CD8-positive, alpha-beta memory T cell (primary cell): ENCODE results near the gene OFD1. TPM values are rescaled to one million over a fixed set of nuclear protein-coding genes. Genes with fewer than 3 reads are reported as not detected.
"Not testable (repeated sequence)": the region's sequence is repeated elsewhere in the genome, so short reads cannot be mapped to it uniquely, and the experiment has no call there.

Experiments
- CTCF ChIA-PET: fragments of 350-600 bp; sonication (Branson Sonifier 250); formaldehyde crosslinking; loops from one replicate; lab custom pipeline; 2021; ENCODE audit warnings: antibody characterized with exemption; lab: Charles Lee
- POLR2A ChIA-PET: fragments of 350-600 bp; sonication (Branson Sonifier 250); formaldehyde crosslinking; loops from one replicate; lab custom pipeline; 2021; ENCODE audit warnings: antibody characterized with exemption; lab: Charles Lee
- DNase-seq, 5 donors: peaks; one replicate each; pipeline versions ENCODE4 v3.0.0 to v3.0.0-alpha.2; 2020 to 2022; ENCODE audit warnings: mixed read lengths in 1 of 5
- H3K27ac ChIP-seq: one replicate; pipeline ENCODE4 v1.7.0; 2013; ENCODE audit warnings: low read depth, mild to moderate bottlenecking, low read length, moderate library complexity
- H3K27me3 ChIP-seq: 2 replicates; pipeline ENCODE4 v1.7.0; 2013; ENCODE audit warnings: low read length, mild to moderate bottlenecking; ENCODE audit not compliant: insufficient read depth, poor library complexity, severe bottlenecking
- H3K36me3 ChIP-seq: 2 replicates; pipeline ENCODE4 v1.7.0; 2013; ENCODE audit warnings: mild to moderate bottlenecking, low read length, moderate library complexity; ENCODE audit not compliant: insufficient read depth
- H3K4me1 ChIP-seq: 2 replicates; pipeline ENCODE4 v1.7.0; 2013; ENCODE audit warnings: mild to moderate bottlenecking, low read length, moderate library complexity; ENCODE audit not compliant: insufficient read depth
- H3K4me3 ChIP-seq: 2 replicates; pipeline ENCODE4 v1.7.0; 2013; ENCODE audit warnings: mild to moderate bottlenecking, low read length
- H3K9me3 ChIP-seq: 2 replicates; pipeline ENCODE4 v1.7.0; 2013; ENCODE audit warnings: mild to moderate bottlenecking, low read length
- H3K27ac Mint-ChIP-seq, 8 donors: one replicate each; pipeline ENCODE4 v1.8.0; 2020 to 2021; ENCODE audit warnings: mixed read lengths in 8 of 8, mild to moderate bottlenecking in 6 of 8, inconsistent platforms in 3 of 8, moderate library complexity in 3 of 8
- H3K27me3 Mint-ChIP-seq, 2 donors: one replicate each; pipeline ENCODE4 v1.8.0; 2020 to 2021; ENCODE audit warnings: mixed read lengths in 2 of 2, mild to moderate bottlenecking in 1 of 2, moderate library complexity in 1 of 2
- H3K36me3 Mint-ChIP-seq, 3 donors: one replicate each; pipeline ENCODE4 v1.8.0; 2020 to 2021; ENCODE audit warnings: mixed read lengths in 3 of 3, inconsistent platforms in 1 of 3, mild to moderate bottlenecking in 1 of 3
- H3K4me1 Mint-ChIP-seq, 3 donors: one replicate each; pipeline ENCODE4 v1.8.0; 2020 to 2021; ENCODE audit warnings: mixed read lengths in 3 of 3, inconsistent platforms in 1 of 3, mild to moderate bottlenecking in 1 of 3
- H3K4me3 Mint-ChIP-seq, 7 donors: one replicate each; pipeline ENCODE4 v1.8.0; 2020 to 2021; ENCODE audit warnings: mixed read lengths in 7 of 7, mild to moderate bottlenecking in 6 of 7, moderate library complexity in 4 of 7, inconsistent platforms in 2 of 7
- H3K9me3 Mint-ChIP-seq, 5 donors: one replicate each; pipeline ENCODE4 v1.8.0; 2020 to 2022; ENCODE audit warnings: mixed read lengths in 5 of 5, mild to moderate bottlenecking in 3 of 5, moderate library complexity in 2 of 5, inconsistent platforms in 1 of 5
- polyA plus RNA-seq: library from polyadenylated mRNA; unstranded; fragments of 300-500 nt; fragmentation: Illumina TruSeq; gene quantifications from one replicate; pipeline ENCODE4 v1.2.3, GENCODE V29; 2021
- total RNA-seq, 2 experiments: library from RNA; stranded (reverse); gene quantifications; one replicate each; pipeline ENCODE4 v1.2.3, GENCODE V29; 2021

The OFD1 gene
- total and polyA plus RNA-seq, 3 experiments from 2014 or later, result 29.1 to 46.3 (median 30.4) TPM

DNA sequence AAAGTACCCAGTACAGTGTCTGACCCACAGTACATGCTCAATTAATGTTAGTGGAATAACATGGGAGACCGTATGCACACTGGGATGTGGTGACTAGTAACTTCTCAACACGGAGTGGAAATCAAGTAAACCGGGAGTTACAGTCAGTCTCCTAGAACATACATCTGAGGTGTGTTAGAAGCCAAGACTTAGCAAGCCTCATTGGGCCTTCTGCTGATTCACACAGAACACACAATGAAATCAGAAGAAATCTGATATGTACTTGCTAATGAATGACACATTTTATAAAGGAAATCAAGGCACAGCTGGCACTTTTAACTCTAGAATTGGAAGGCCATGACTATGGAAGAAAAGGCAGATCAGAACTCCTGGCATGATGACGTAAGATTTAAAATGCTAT, 13.2 kb upstream of the OFD1 start:
- H3K27me3 Mint-ChIP-seq, result peaks cover 0 to 2% of the 10 kb centered on the region in 2 donors
- Histone ChIP-seq H3K27me3 (no peaks in the 10 kb centered on the region), H3K4me1 (peaks cover 37% of the 10 kb centered on the region), H3K4me3 (no peak overlapping the region), H3K27ac (no peak overlapping the region), H3K9me3 (no peaks in the 10 kb centered on the region), H3K36me3 (no peaks in the 10 kb centered on the region)
- ChIA-PET CTCF (interaction anchor here (3.5 kb wide), 1 partner anchor 14 kb away, joined by 16 read pairs; the partner anchor contains the start of genes OFD1 and TRAPPC2), POLR2A (no interaction called here)
- H3K4me3 Mint-ChIP-seq, result no peak overlapping the region
- no peak for DNase-seq
- peaks cover 0 to 8% (median 2%) of the 10 kb centered on the region in 5 donors for H3K9me3 Mint-ChIP-seq
- H3K27ac Mint-ChIP-seq, result peak overlapping the region in 6 of 8 donors; percentile 9 to 89 (median 31)
- peaks cover 15 to 54% (median 23%) of the 10 kb centered on the region in 3 donors for H3K36me3 Mint-ChIP-seq
- H3K4me1 Mint-ChIP-seq, result peaks cover 75 to 90% (median 87%) of the 10 kb centered on the region in 3 donors

DNA sequence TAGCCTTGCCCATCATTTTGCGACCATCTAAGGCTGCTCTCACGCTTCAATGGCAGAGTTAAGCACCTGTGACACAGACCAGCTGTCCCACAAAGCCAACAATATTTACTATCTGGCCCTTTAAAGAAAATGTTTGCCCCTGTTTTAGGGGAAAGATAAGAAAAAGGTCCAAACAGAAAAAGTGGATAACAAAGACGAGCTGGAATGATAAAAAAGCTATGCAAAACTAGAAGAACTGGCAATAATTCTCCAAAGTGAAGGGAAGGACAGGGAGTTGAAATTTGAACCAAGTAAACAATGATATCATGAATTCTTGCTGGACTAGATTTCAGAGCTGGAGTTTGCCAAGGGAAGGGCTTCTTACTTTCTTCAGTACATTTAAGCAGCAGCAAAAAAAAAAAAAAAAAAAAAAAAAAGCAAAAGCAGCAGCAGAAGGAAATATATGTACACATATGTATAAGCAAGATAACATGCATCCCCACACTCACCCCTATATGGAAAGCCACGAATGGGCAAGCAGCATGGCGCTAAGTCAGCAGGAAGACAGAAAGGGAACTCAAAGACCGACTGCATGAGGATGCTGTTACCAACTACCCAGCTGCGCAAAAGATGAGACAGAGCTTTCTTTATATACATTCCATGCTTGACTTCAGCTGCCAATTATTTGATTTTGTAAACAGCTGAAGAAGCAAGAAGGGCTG, 12.6 kb upstream of the OFD1 start:
- ChIA-PET POLR2A (no interaction called here), CTCF (interaction anchor here (3.5 kb wide), 1 partner anchor 14 kb away, joined by 16 read pairs; the partner anchor contains the start of genes OFD1 and TRAPPC2)
- DNase-seq, result no peak
- Mint-ChIP-seq H3K27ac (peak overlapping the region; percentile 47 to 80 (median 74)), H3K9me3 (peaks cover 0 to 9% (median 2%) of the 10 kb centered on the region in 5 donors), H3K36me3 (peaks cover 14 to 56% (median 28%) of the 10 kb centered on the region in 3 donors), H3K27me3 (peaks cover 0 to 2% of the 10 kb centered on the region in 2 donors), H3K4me1 (peaks cover 77 to 90% (median 89%) of the 10 kb centered on the region in 3 donors), H3K4me3 (peak overlapping the region in 3 of 7 donors; percentile 1 to 29 (median 12))
- Histone ChIP-seq H3K27ac (peak overlapping the region; percentile 24), H3K4me3 (no peak overlapping the region), H3K27me3 (no peaks in the 10 kb centered on the region), H3K4me1 (peaks cover 34% of the 10 kb centered on the region), H3K9me3 (no peaks in the 10 kb centered on the region), H3K36me3 (no peaks in the 10 kb centered on the region)

DNA sequence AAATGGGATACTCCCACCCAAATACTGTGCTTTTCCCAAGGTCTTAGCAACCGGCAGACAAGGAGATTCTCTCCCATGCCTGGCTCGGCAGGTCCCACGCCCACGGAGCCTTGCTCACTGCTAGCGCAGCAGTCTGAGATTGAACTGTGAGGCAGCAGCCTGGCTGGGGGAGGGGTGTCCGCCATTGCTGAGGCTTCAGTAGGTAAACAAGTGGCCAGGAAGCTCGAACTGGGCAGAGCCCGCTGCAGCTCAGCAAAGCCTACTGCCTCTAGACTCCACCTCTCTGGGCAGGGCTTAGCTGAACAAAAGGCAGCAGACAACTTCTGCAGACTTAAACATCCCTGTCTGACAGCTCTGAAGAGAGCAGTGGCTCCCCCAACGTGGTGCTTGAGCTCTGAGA, 9.7 kb upstream of the OFD1 start:
- Mint-ChIP-seq H3K36me3 (peaks cover 21 to 58% (median 40%) of the 10 kb centered on the region in 3 donors), H3K4me3 (peak overlapping the region; percentile 68 to 89 (median 75)), H3K27ac (peak overlapping the region; percentile 84 to 98 (median 90)), H3K9me3 (peaks cover 0 to 16% (median 9%) of the 10 kb centered on the region in 5 donors), H3K4me1 (peaks cover 73 to 87% (median 82%) of the 10 kb centered on the region in 3 donors)
- CTCF ChIA-PET, result interaction anchor here (0.6 to 1.7 kb wide), 4 partner anchors 9 to 38 kb away, joined by 3 to 13 read pairs (median 4); partner anchors contain the start of genes OFD1 and TRAPPC2
- not testable (repeated sequence) for H3K27me3 Mint-ChIP-seq, H3K27ac ChIP-seq, H3K27me3 ChIP-seq, H3K9me3 ChIP-seq, H3K36me3 ChIP-seq, H3K4me3 ChIP-seq, H3K4me1 ChIP-seq
- DNase-seq, result peak; percentile 23 to 84 (median 42)
- POLR2A ChIA-PET, result interaction anchor here (0.5 to 2.9 kb wide), 4 partner anchors 9 to 771 kb away, joined by 3 to 23 read pairs (median 4); partner anchors contain the start of genes OFD1 and TRAPPC2

DNA sequence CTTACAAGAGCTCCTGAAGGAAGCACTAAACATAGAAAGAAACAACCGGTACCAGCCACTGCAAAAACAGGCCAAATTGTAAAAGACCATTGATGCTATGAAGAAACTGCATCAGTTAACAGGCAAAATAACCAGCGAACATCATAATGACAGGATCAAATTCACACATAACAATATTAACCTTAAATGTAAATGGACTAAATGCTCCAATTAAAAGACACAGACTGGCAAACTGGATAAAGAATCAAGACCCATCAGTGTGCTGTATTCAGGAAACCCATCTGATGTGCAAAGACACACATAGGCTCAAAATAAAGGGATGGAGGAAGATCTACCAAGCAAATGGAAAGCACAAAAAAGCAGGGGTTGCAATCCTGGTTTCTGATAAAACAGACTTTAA, 8.0 kb upstream of the OFD1 start:
- H3K36me3 ChIP-seq, DNase-seq, H3K27ac ChIP-seq, CTCF ChIA-PET, H3K27me3 Mint-ChIP-seq, H3K4me1 ChIP-seq, H3K4me3 ChIP-seq, H3K9me3 ChIP-seq, H3K27me3 ChIP-seq: not testable (repeated sequence)
- H3K36me3 Mint-ChIP-seq, result peaks cover 19 to 61% (median 51%) of the 10 kb centered on the region in 3 donors
- peaks cover 0 to 20% (median 9%) of the 10 kb centered on the region in 5 donors for H3K9me3 Mint-ChIP-seq
- H3K27ac Mint-ChIP-seq, result peak overlapping the region; percentile 70 to 98 (median 90)
- peak overlapping the region in 4 of 7 donors; percentile 2 to 70 (median 33) for H3K4me3 Mint-ChIP-seq
- H3K4me1 Mint-ChIP-seq, result peaks cover 73 to 87% (median 81%) of the 10 kb centered on the region in 3 donors
- POLR2A ChIA-PET, result interaction anchor here (2.9 kb wide), 1 partner anchor 8 kb away, joined by 23 read pairs; the partner anchor contains the start of genes OFD1 and TRAPPC2

DNA sequence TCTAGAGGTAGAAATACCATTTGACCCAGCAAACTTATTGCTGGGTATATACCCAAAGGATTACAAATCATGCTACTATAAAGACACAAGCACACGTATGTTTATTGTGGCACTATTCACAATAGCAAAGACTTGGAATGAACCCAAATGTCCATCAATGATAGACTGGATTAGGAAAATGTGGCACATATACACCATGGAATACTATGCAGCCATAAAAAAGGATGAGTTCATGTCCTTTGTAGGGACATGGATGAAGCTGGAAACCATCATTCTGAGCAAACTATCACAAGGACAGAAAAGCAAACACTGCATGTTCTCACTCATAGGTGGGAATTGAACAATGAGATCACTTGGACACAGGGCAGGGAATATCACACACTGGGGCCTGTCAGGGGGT, 4.0 kb upstream of the OFD1 start:
- DNase-seq, POLR2A ChIA-PET, H3K27me3 ChIP-seq, H3K27me3 Mint-ChIP-seq, H3K27ac ChIP-seq, H3K9me3 ChIP-seq, H3K36me3 ChIP-seq, CTCF ChIA-PET, H3K4me3 ChIP-seq: not testable (repeated sequence)
- Mint-ChIP-seq H3K36me3 (peaks cover 16 to 64% (median 46%) of the 10 kb centered on the region in 3 donors), H3K4me1 (peaks cover 77 to 81% (median 79%) of the 10 kb centered on the region in 3 donors), H3K9me3 (peaks cover 0 to 20% (median 9%) of the 10 kb centered on the region in 5 donors), H3K27ac (peak overlapping the region in 4 of 8 donors; percentile 2 to 98 (median 31)), H3K4me3 (peak overlapping the region in 1 of 7 donors; percentile 18)
- H3K4me1 ChIP-seq, result peaks cover 13% of the 10 kb centered on the region

DNA sequence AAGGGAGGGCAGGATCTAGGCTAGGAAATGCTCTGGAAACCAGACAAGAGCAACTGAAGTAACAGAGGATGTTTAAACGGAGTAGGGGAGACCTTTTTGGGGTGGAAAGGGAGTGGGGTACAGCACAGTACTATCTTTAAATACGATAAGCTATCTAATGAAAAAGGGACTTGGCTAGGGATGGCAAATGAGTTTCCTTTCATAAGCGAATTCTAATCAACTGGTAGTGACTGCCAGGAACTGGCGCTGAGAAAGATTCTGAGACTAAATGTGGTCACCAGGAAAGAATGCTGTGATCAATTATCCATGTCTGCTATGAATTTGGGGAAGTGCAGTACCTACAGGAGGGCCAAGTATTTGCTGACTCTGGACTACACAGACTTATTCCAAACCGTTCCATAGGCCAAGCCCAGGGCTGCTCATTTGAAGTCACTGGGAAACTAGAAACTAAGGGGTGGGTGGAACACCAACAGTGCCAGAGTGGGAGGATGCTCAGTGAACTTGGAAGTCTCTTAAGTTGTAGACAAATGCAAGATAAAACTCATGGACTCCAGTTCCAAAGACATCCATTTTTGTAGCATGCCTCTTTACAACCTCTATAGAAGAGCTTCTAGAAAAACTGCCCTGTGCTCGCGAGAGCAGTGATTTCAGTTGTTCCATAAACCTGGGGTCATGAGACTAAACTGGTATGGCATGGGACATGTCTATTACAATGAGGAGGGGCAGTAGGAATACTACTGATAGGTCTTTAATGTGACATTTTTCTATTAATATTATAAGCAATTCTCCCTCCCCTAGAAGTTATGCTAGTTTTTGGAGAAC, 2.1 kb upstream of the OFD1 start:
- Mint-ChIP-seq H3K27ac (peak overlapping the region; percentile 29 to 99 (median 98)), H3K9me3 (peaks cover 0 to 8% (median 3%) of the 10 kb centered on the region in 5 donors), H3K4me3 (peak overlapping the region; percentile 23 to 99 (median 95)), H3K27me3 (peaks cover 0 to under 1% of the 10 kb centered on the region in 2 donors), H3K36me3 (peaks cover 17 to 63% (median 27%) of the 10 kb centered on the region in 3 donors), H3K4me1 (peaks cover 73 to 81% (median 74%) of the 10 kb centered on the region in 3 donors)
- Histone ChIP-seq H3K4me1 (peaks cover 25% of the 10 kb centered on the region), H3K36me3 (no peaks in the 10 kb centered on the region), H3K27ac (no peak overlapping the region), H3K9me3 (no peaks in the 10 kb centered on the region), H3K4me3 (no peak overlapping the region), H3K27me3 (no peaks in the 10 kb centered on the region)
- ChIA-PET CTCF (interaction anchor here (2.8 kb wide), 1 partner anchor 7 kb away, joined by 13 read pairs; no protein-coding TSS in a partner anchor), POLR2A (interaction anchor here (1.2 kb wide), 1 partner anchor 45 kb away, joined by 4 read pairs; no protein-coding TSS in a partner anchor)
- DNase-seq, result no peak

DNA sequence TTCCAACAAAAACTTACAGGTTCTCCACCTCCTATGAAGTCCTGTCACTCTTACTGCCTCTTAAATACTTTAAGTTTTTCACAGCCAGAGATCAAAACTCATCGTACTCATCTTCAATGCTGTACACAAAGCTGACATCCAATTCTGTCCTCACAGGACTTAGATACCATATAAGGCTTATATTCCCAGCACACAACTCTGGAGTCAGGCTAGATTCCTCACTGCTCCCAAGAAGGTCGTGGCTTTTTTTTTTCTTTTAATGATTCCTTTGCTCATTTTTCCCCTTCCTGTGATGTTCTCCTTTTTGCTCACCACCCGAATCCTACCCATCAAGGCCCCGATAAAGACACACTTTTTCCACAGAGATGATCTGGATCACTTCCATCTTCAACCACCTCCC, 1.0 kb upstream of the OFD1 start:
- H3K4me1 Mint-ChIP-seq, result peaks cover 67 to 81% (median 70%) of the 10 kb centered on the region in 3 donors
- H3K27me3 Mint-ChIP-seq, result no peaks in the 10 kb centered on the region
- DNase-seq, result no peak
- H3K9me3 Mint-ChIP-seq, result peaks cover 0 to 4% (median 0%) of the 10 kb centered on the region in 5 donors
- ChIA-PET CTCF (interaction anchor here (1.1 to 2.8 kb wide), 3 partner anchors 8 to 15 kb away, joined by 3 to 13 read pairs (median 5); no protein-coding TSS in a partner anchor), POLR2A (interaction anchor here (2.3 to 2.5 kb wide), 2 partner anchors 8 to 14 kb away, joined by 15 to 23 read pairs; no protein-coding TSS in a partner anchor)
- H3K27ac ChIP-seq, result peak overlapping the region; percentile 93
- no peaks in the 10 kb centered on the region for H3K27me3 ChIP-seq
- peak overlapping the region; percentile 98 to 99 (median 99) for H3K27ac Mint-ChIP-seq
- peak overlapping the region; percentile 94 to 99 (median 98) for H3K4me3 Mint-ChIP-seq
- H3K9me3 ChIP-seq, result no peaks in the 10 kb centered on the region
- H3K36me3 ChIP-seq, result no peaks in the 10 kb centered on the region
- peaks cover 34% of the 10 kb centered on the region for H3K4me1 ChIP-seq
- H3K4me3 ChIP-seq, result peak overlapping the region; percentile 86
- peaks cover 16 to 57% (median 21%) of the 10 kb centered on the region in 3 donors for H3K36me3 Mint-ChIP-seq
